GM23248 (cell line): ENCODE measurements around the gene CIAO1.

Experiments
- EZH2 ChIP-seq: fragments of 200-600 bp; sonication (generic); IDR thresholded peaks from 2 replicates; pipeline ENCODE4 v1.6.1; 2018; ENCODE audit warnings: antibody characterized with exemption, mild to moderate bottlenecking; ENCODE audit not compliant: insufficient read depth, poor library complexity, severe bottlenecking
- EZH2phosphoT487 ChIP-seq: fragments of 200-600 bp; sonication (generic); IDR thresholded peaks from 2 replicates; pipeline ENCODE4 v1.6.1; 2018; ENCODE audit warnings: antibody characterized with exemption, moderate library complexity, mild to moderate bottlenecking, low read depth; ENCODE audit not compliant: insufficient read depth

DNA sequence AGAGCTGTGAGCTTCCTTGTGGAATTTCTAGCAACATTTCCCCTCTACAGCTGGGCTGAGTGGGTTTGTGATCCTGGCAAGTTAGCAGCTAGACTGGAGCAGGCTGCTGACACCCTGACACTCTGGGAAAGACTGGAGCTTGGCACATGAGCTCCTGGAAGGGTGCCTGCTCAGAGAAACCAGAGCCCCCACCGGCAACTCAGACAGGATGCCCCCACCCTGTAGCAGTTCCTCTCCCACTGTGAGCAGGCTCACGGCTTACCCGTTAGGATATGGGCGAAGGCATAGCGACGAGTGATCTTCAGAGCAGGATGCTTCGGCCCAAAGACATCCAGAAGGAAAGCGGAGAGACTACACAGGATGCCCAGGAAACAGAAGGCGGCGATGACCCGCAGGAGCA, 11.5 kb upstream of the CIAO1 start:
- TF ChIP-seq EZH2 (no peak), EZH2phosphoT487 (no peak)
